ENCODE data around the gene RXRB.

GRCh38 chr6:33217246-33217645, 16.8 kb upstream of the RXRB start:
- TF ChIP-seq ARNTL (CRISPR knock-in tag; IDR thresholded peaks at IDR 0.05; ENCODE audit: borderline replicate concordance, low read depth), result no peak
- TF ChIP-seq, protein P1, sequence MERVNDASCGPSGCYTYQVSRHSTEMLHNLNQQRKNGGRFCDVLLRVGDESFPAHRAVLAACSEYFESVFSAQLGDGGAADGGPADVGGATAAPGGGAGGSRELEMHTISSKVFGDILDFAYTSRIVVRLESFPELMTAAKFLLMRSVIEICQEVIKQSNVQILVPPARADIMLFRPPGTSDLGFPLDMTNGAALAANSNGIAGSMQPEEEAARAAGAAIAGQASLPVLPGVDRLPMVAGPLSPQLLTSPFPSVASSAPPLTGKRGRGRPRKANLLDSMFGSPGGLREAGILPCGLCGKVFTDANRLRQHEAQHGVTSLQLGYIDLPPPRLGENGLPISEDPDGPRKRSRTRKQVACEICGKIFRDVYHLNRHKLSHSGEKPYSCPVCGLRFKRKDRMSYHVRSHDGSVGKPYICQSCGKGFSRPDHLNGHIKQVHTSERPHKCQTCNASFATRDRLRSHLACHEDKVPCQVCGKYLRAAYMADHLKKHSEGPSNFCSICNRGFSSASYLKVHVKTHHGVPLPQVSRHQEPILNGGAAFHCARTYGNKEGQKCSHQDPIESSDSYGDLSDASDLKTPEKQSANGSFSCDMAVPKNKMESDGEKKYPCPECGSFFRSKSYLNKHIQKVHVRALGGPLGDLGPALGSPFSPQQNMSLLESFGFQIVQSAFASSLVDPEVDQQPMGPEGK (CRISPR knock-in tag; IDR thresholded peaks at IDR 0.05; ENCODE audit: borderline replicate concordance), result no peak
- TF ChIP-seq GLIS3 (CRISPR knock-in tag; IDR thresholded peaks at IDR 0.05), result no peak
- TF ChIP-seq, protein P2, sequence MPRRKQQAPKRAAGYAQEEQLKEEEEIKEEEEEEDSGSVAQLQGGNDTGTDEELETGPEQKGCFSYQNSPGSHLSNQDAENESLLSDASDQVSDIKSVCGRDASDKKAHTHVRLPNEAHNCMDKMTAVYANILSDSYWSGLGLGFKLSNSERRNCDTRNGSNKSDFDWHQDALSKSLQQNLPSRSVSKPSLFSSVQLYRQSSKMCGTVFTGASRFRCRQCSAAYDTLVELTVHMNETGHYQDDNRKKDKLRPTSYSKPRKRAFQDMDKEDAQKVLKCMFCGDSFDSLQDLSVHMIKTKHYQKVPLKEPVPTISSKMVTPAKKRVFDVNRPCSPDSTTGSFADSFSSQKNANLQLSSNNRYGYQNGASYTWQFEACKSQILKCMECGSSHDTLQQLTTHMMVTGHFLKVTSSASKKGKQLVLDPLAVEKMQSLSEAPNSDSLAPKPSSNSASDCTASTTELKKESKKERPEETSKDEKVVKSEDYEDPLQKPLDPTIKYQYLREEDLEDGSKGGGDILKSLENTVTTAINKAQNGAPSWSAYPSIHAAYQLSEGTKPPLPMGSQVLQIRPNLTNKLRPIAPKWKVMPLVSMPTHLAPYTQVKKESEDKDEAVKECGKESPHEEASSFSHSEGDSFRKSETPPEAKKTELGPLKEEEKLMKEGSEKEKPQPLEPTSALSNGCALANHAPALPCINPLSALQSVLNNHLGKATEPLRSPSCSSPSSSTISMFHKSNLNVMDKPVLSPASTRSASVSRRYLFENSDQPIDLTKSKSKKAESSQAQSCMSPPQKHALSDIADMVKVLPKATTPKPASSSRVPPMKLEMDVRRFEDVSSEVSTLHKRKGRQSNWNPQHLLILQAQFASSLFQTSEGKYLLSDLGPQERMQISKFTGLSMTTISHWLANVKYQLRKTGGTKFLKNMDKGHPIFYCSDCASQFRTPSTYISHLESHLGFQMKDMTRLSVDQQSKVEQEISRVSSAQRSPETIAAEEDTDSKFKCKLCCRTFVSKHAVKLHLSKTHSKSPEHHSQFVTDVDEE (CRISPR knock-in tag; IDR thresholded peaks at IDR 0.05), result no peak
- no peak for TF ChIP-seq ZFP30 (CRISPR knock-in tag; IDR thresholded peaks at IDR 0.05)

All from SK-N-SH treated with all-trans-retinoic acid at 6 μM for 48 hours (cell line).